Thyroid gland (tissue), 4 donors: ENCODE data around the gene PPM1M. TPM values are rescaled to one million over a fixed set of nuclear protein-coding genes. Genes with fewer than 3 reads are reported as not detected.

Experiments used
- DNase-seq, 2 donors: peaks; one replicate each; pipeline ENCODE4 v3.0.0-alpha.2; 2019
- H3K27ac ChIP-seq, 3 donors: fragments of 200-600 bp; sonication (generic); 1 replicate in 2 of 3; 2 replicates in 1 of 3; pipeline ENCODE4 v1.5.1; 2016 to 2019; ENCODE audit warnings: mild to moderate bottlenecking in 1 of 3, moderate library complexity in 1 of 3
- H3K27me3 ChIP-seq: fragments of 200-600 bp; sonication (generic); one replicate; pipeline ENCODE4 v1.5.1; 2019
- H3K36me3 ChIP-seq, 2 donors: fragments of 200-600 bp; sonication (generic); one replicate each; pipeline ENCODE4 v1.5.1; 2016 to 2019
- H3K4me1 ChIP-seq, 2 donors: fragments of 200-600 bp; sonication (generic); one replicate each; pipeline ENCODE4 v1.5.1; 2017 to 2019
- H3K4me3 ChIP-seq, 3 donors: fragments of 200-600 bp; sonication (generic); replicated peaks in 1 of 3; 1 replicate in 2 of 3; 2 replicates in 1 of 3; pipeline ENCODE4 v1.5.1; 2016; ENCODE audit warnings: mild to moderate bottlenecking in 1 of 3
- H3K9me3 ChIP-seq: fragments of 200-600 bp; sonication (generic); one replicate; pipeline ENCODE4 v1.5.1; 2017
- POLR2A ChIP-seq, 2 donors: fragments of 450-650 bp; IDR thresholded peaks; one replicate each; pipeline ENCODE4 v1.6.1; 2017; ENCODE audit warnings: antibody characterized with exemption in 2 of 2, mild to moderate bottlenecking in 2 of 2, moderate library complexity in 1 of 2
- WGBS, 2 donors: methylation state at CpG; one replicate each; pipeline ENCODE4 v1.1.5; 2017; 5-methylcytosine and 5-hydroxymethylcytosine counted together
- intact Hi-C: fragments of 100-400 bp; cut with DNase I; formaldehyde crosslinking; loops from one replicate; pipeline ENCODE4 v1.15.1; 2023
- total RNA-seq, 4 donors: library from RNA; depleted of rRNA; stranded (reverse); fragments of >200 nt; gene quantifications; one replicate each; pipeline ENCODE4 v1.2.3, GENCODE V29; 2016
- TF ChIP-seq, protein P1 (sequence below), 6 experiments: fragments of 200-600 bp in 3 of 6; fragments of 450-650 bp in 3 of 6; sonication (generic) in 3 of 6; IDR thresholded peaks; one replicate each; pipeline ENCODE4 v1.5.1; 2016 to 2019; ENCODE audit warnings: antibody characterized with exemption in 6 of 6, mild to moderate bottlenecking in 2 of 6, inconsistent platforms in 1 of 6, moderate library complexity in 1 of 6

PPM1M gene
- total RNA-seq, 4 donors from 2014 or later = 15.8 to 22.8 (median 18.0) TPM

DNA sequence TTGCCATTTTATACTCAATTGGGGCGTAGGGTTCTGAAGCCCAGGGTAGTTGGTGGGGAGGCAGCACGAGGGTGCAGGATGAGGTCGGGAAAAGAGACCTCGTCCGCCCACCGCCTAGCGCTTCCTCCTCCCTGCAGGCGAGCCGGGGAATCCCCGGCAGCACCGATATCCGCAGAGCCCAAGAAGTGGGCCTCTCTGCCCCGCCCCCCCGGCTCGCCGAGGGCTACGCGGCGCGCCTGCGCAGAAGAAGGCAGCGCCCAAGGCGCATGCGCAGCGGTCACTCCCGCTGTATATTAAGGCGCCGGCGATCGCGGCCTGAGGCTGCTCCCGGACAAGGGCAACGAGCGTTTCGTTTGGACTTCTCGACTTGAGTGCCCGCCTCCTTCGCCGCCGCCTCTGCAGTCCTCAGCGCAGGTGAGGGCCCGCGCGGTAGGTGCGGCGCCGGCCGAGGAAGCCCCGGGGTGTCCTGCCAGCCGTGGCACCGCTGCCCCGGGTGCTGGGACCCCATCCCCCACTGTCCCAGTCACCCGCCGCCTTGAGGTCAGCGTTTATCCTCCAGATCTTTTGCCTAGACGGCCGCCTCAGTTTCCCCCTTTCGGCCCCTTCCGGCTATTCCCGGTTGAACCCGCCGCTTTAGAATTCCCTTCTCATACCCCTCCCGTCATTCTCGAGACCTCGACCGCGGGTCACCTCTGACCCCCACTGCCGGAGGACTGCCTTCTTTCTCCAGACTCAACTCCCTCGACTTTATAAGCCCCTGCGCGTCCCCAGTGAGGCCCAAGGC is 47.5 kb upstream of the PPM1M start, which contains the start of gene ALAS1:
TSS of gene ALAS1 (plus strand) at position 319 of the 784 bp plus-strand sequence. CDS start 1,082 bp downstream, outside the sequence.
- Histone ChIP-seq H3K4me3 (peak within 1 kb of the TSS; percentile 63 to 95 (median 72)), H3K27me3 (no peaks in the 10 kb centered on the region), H3K4me1 (peaks cover 31 to 45% of the 10 kb centered on the region in 2 donors), H3K36me3 (peaks cover 10 to 14% of the 10 kb centered on the region in 2 donors), H3K9me3 (no peaks in the 10 kb centered on the region), H3K27ac (peak within 1 kb of the TSS; percentile 54 to 81 (median 79))
- TF ChIP-seq, protein P1, sequence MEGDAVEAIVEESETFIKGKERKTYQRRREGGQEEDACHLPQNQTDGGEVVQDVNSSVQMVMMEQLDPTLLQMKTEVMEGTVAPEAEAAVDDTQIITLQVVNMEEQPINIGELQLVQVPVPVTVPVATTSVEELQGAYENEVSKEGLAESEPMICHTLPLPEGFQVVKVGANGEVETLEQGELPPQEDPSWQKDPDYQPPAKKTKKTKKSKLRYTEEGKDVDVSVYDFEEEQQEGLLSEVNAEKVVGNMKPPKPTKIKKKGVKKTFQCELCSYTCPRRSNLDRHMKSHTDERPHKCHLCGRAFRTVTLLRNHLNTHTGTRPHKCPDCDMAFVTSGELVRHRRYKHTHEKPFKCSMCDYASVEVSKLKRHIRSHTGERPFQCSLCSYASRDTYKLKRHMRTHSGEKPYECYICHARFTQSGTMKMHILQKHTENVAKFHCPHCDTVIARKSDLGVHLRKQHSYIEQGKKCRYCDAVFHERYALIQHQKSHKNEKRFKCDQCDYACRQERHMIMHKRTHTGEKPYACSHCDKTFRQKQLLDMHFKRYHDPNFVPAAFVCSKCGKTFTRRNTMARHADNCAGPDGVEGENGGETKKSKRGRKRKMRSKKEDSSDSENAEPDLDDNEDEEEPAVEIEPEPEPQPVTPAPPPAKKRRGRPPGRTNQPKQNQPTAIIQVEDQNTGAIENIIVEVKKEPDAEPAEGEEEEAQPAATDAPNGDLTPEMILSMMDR (IDR thresholded peaks at IDR 0.05) = peak in 2 of 6 experiments; percentile 23 to 26
- TF ChIP-seq POLR2A (IDR thresholded peaks at IDR 0.05) = peak; percentile 51 to 99
- intact Hi-C loops = no loop called here
- DNase-seq = peak; percentile 94 to 95
- 2 to 3% methylated on average over 24 of the region's 71 CpGs for WGBS, 2 donors

DNA sequence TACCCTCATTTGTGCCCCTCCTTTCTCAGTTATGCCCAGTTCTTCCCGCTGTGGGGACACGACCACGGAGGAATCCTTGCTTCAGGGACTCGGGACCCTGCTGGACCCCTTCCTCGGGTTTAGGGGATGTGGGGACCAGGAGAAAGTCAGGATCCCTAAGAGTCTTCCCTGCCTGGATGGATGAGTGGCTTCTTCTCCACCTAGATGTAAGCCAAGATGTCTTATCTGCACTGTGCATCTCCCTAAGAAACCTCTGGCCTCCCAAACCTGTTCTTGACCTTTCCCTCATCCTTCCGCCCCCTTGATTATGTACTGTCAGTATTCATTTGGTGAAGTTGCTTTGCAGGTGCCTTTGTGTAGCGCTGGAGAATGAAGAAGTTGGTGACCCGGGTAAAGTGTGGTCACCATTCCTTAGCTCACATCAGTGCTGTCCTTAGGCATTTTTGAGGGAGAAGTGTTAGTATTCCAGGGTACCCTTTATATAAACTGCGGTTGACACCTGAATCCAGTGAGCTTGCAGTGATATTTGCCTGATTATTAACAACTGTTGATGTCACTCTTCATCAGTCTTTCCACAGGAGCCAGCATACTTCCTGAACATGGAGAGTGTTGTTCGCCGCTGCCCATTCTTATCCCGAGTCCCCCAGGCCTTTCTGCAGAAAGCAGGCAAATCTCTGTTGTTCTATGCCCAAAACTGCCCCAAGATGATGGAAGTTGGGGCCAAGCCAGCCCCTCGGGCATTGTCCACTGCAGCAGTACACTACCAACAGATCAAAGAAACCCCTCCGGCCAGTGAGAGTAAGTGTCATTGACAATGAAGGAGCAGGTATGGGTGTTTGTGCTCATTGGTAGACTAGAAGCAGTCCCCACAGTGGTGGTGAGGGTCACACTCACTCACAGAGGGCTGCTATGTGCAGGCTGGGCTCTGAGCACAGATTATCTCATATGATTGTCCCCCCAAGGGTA is 46.6 kb upstream of the PPM1M start:
- Histone ChIP-seq H3K9me3 (no peaks in the 10 kb centered on the region), H3K27me3 (no peaks in the 10 kb centered on the region), H3K4me3 (peak overlapping the region; percentile 63 to 95 (median 72)), H3K4me1 (peaks cover 31 to 46% of the 10 kb centered on the region in 2 donors), H3K36me3 (peaks cover 10 to 23% of the 10 kb centered on the region in 2 donors), H3K27ac (peak overlapping the region; percentile 54 to 81 (median 79))
- 38 to 40% methylated on average over 14 of the region's 14 CpGs for WGBS, 2 donors
- no peak for TF ChIP-seq POLR2A (IDR thresholded peaks at IDR 0.05)
- TF ChIP-seq, protein P1 (IDR thresholded peaks at IDR 0.05) = no peak
- no peak for DNase-seq
- intact Hi-C loops = no loop called here

DNA sequence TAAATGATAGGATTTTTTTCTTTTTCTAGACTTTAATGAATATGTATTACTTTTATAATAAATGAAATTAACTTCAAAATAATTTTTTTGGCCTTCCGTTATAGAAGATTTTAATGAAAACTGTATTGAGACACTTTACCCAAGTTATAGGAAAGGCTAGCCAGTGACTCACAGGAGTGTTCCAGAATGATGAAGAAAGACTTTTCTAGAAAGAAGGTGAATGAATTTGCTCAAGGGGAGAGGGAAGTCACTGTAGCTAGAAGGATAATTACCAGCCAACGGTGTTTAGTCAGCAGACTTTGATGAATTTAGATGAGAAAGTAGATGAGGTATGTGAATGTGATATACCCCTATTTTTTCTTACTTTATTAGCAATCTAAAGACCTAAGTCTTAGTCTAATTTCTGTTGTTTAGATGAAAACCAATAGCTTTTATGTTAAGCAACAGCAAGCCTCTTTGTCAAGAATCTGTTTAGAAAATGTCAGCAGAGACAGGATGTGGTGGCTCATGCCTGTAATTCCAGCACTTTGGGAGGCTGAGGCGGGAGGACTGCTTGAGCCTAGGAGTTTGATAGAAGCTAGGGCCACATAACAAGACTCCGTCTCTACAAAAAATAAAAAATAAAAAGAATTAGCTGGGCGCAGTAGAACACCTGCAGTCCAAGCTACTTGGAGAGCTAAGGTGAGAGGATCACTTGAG is 44.4 kb upstream of the PPM1M start:
- TF ChIP-seq, protein P1 (IDR thresholded peaks at IDR 0.05) = no peak
- DNase-seq = no peak
- no peak overlapping the region for H3K4me3 ChIP-seq
- H3K27me3 ChIP-seq = no peaks in the 10 kb centered on the region
- intact Hi-C loops = no loop called here
- H3K36me3 ChIP-seq = peaks cover 29 to 44% of the 10 kb centered on the region in 2 donors
- H3K9me3 ChIP-seq = no peaks in the 10 kb centered on the region
- peak overlapping the region in 1 of 3 donors; percentile 30 for H3K27ac ChIP-seq
- 91% methylated on average over 5 of the region's 5 CpGs for WGBS, 2 donors
- H3K4me1 ChIP-seq = peaks cover 25 to 40% of the 10 kb centered on the region in 2 donors

DNA sequence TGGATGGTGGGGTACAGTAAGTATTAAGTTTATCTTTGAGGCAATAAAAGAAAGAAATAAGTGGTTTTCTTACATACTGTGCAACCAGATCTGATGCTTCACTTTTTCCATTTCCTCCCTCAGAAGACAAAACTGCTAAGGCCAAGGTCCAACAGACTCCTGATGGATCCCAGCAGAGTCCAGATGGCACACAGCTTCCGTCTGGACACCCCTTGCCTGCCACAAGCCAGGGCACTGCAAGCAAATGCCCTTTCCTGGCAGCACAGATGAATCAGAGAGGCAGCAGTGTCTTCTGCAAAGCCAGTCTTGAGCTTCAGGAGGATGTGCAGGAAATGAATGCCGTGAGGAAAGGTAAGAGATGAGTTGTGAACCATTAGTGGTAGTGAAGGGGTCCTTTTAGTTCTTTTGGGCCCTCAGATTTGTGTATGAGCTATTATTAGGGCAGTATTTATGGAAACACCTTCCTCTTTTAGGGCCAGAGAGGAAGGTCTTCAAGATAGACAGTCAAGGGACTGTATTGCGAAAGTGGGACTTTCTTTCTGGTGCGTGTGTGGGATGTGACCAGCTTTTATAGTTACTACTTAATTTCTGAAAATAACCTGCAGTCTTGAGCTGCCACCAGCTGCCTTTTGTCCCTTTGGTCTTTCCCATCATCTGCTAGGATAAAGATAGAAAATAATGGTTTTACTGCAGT is 43.0 kb upstream of the PPM1M start:
- TF ChIP-seq, protein P1 (IDR thresholded peaks at IDR 0.05) = no peak
- no peak for TF ChIP-seq POLR2A (IDR thresholded peaks at IDR 0.05)
- intact Hi-C loops = no loop called here
- no peaks in the 10 kb centered on the region for H3K9me3 ChIP-seq
- peaks cover 20 to 28% of the 10 kb centered on the region in 2 donors for H3K4me1 ChIP-seq
- no peak overlapping the region for H3K4me3 ChIP-seq
- no peak for DNase-seq
- 90 to 94% methylated on average over 4 of the region's 4 CpGs for whole genome bisulfite sequencing, 2 donors
- H3K27ac ChIP-seq = peak overlapping the region in 1 of 3 donors; percentile 30
- H3K36me3 ChIP-seq = peaks cover 41 to 56% of the 10 kb centered on the region in 2 donors
- H3K27me3 ChIP-seq = no peaks in the 10 kb centered on the region
